Astrocyte of the cerebellum (primary cell): ENCODE measurements around the gene GRAMD2B.

Experiments
- DNase-seq: peaks from one replicate; pipeline ENCODE4 v3.0.0-alpha.2; 2011; ENCODE audit warnings: low read depth
- H3K4me3 ChIP-seq: 2 replicates; pipeline ENCODE4 v1.5.1; 2011; ENCODE audit warnings: mild to moderate bottlenecking, low read depth, low read length, moderate library complexity
- in situ Hi-C: cut with HindIII; loops from 2 replicates; pipeline ENCODE4 v1.10.0; 2017; ENCODE audit warnings: low sequenced_read_pairs
- TF ChIP-seq, protein P1 (sequence below): IDR thresholded peaks from 2 replicates; pipeline ENCODE4 v1.5.1; 2012; ENCODE audit warnings: low read length, low read depth, moderate library complexity, mild to moderate bottlenecking; ENCODE audit errors: missing control alignments

The GRAMD2B gene

DNA sequence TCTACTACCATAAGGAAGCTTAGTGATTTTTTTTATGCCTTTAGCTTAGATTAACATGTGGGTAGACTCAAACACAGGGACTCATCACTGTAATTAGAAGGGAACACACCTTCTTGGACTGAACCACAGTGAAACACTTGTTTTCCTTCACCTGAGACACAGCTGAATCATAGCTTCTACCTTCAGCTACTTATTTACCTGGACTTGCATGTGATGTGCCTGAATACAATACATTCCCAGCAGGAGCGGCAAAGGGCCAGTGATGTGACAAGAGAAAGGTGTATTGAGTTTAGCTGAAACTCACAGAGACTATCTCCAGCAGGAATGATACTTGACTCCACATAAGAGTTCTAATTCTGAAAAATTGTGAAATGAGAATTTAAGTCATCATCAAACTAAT is 37.8 kb downstream of the GRAMD2B start:
- DNase-seq: no peak
- in situ Hi-C loops: no loop called here
- H3K4me3 ChIP-seq: no peak overlapping the region
- TF ChIP-seq, protein P1, sequence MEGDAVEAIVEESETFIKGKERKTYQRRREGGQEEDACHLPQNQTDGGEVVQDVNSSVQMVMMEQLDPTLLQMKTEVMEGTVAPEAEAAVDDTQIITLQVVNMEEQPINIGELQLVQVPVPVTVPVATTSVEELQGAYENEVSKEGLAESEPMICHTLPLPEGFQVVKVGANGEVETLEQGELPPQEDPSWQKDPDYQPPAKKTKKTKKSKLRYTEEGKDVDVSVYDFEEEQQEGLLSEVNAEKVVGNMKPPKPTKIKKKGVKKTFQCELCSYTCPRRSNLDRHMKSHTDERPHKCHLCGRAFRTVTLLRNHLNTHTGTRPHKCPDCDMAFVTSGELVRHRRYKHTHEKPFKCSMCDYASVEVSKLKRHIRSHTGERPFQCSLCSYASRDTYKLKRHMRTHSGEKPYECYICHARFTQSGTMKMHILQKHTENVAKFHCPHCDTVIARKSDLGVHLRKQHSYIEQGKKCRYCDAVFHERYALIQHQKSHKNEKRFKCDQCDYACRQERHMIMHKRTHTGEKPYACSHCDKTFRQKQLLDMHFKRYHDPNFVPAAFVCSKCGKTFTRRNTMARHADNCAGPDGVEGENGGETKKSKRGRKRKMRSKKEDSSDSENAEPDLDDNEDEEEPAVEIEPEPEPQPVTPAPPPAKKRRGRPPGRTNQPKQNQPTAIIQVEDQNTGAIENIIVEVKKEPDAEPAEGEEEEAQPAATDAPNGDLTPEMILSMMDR: no peak

DNA sequence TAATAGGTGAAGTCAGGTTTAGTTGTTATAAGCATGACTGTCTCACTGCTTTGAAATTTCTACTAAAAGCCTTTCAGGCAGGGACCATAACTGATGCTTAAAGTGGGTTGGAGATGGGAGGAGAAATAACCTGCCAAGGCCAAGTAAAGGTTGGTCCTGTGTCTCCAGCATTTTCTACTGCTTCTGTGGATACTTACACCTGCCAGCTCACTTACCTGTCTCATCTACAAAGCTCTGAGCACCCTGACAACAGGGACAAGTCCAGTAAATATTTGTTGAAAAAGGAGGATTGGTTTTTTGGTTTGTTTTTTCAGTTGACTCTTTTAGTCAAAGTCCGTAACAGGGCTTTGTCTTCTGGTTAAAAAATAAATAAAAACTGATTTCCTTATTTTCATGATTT is 38.6 kb downstream of the GRAMD2B start:
- TF ChIP-seq, protein P1: no peak
- in situ Hi-C loops: no loop called here
- H3K4me3 ChIP-seq: no peak overlapping the region
- DNase-seq: no peak

DNA sequence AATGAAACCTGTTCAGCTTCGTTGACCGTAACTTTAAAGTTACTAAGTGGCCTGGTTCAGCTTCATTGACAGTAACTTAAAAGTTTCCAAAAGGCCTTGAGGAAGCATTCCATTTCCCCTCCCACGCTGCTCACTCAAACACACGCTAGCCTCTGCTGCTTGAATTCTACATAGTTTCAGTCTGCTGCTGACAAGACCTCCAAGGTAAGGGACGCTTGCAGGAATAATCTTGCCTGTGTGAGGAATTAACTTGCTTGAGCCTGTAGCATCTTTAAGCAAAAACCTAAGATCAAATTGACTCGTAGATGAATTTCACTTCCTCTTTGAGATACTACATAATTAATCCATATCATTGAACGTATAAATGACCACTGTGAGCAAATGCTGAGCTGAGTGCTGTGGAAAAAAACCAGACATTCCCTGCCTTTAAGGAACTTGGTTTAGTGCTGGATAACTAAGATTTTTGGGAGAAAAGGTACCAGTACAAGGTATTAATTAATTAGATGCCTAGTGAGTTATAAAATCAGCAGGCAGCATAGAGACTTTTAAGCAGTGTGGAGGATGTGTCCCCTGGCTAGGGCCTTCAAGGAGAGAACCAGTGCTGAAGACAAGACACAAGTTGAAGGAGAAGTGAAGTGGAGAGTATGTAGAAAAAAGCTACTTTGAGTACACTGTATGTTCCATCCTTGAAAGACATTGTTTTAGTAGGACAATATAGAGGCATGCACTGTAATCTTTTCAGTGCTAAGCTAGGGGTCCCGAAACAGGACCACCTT is 39.2 kb downstream of the GRAMD2B start:
- in situ Hi-C loops: no loop called here
- DNase-seq: no peak
- H3K4me3 ChIP-seq: no peak overlapping the region
- TF ChIP-seq, protein P1: no peak

DNA sequence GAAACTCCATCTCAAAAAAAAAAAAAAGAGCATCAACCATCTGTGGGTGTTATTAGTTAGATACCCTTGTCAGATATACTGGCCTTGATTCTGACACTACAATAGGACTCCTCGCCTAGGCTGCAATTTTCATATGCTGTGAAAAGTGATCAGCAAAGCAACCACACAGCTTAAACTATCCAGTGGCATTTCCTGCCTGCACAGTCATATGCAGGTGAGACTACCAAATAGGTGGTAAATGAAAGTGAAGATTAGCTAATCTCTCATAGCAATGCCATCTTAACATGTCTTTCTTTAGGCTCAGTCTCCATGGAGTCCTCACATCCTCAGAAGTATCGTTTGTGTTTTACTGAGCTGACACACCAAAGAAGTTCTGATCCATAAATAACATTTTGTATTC is 40.8 kb downstream of the GRAMD2B start:
- TF ChIP-seq, protein P1: no peak
- no peak for DNase-seq
- no peak overlapping the region for H3K4me3 ChIP-seq
- in situ Hi-C loops: no loop called here

DNA sequence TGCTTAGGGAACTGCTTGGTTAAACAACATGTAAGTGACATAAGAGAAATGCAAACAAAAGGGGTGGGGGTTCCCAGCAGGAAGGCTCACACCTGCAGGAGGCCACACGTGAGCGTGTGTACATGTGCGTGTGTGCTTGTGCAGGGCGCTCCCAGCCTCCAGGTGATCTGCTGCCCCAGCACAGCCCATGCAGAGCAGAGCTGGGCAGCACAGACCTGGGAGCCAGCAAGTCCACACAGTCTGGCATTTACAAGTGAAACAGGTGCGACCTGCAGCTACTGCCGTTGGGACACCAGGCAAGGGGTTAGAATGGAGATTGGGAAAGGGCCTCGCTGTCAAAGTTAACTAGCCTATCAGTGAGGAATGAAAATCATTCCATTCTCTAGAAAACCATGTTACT is 41.8 kb downstream of the GRAMD2B start:
- TF ChIP-seq, protein P1: no peak
- H3K4me3 ChIP-seq: no peak overlapping the region
- in situ Hi-C loops: no loop called here
- no peak for DNase-seq

DNA sequence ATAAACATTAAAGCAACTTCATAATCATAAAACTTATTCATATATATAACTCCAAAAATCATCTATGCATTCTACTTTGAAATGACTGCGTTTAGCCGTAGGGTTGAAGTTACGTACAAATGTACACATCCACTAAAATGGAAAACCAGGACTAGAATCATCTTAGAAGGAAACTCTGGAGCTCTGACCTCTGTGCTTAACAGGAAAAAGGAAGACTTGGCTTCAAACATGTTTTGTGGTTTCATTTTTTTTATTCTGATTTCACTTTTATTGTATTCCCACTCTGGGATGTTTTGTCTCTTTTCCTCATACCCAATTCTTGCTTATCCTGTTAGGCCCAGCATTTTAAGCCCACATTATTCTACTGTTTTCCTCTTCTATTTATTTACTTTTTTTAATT is 44.9 kb downstream of the GRAMD2B start:
- TF ChIP-seq, protein P1: no peak
- in situ Hi-C loops: no loop called here
- no peak for DNase-seq
- H3K4me3 ChIP-seq: no peak overlapping the region
